ENCODE measurements around the gene NLRP9.

NLRP9 gene

DNA sequence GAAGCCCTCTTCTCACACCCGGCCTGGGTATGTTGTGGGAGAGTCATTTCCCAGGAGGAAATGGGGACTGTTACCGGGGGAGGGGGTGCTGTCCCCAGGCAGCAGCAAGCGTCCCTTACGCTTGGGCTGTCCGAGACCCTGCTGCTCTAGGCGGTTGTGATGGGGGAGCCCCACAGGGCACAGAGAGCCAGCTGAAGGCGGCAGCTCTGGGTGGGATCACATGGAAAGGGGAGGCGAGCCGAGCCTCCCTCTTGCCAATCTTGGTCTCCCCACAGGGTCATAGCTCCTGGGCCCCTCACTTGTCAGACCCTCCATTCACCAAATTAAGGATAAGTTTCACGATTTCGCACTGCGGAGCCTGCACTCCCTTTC lies 41.1 kb downstream of the NLRP9 start:
- H3K4me3 ChIP-seq (ENCODE audit: low read depth, low read length): no peak overlapping the region
- TF ChIP-seq POLR2A (IDR thresholded peaks at IDR 0.05; ENCODE audit: extremely low read depth, insufficient read length) (no peak), MYC (IDR thresholded peaks at IDR 0.05; ENCODE audit: low read depth, low read length) (no peak), CTCF (IDR thresholded peaks at IDR 0.05; ENCODE audit: low read depth, low read length) (no peak)
- TF ChIP-seq, protein P1, sequence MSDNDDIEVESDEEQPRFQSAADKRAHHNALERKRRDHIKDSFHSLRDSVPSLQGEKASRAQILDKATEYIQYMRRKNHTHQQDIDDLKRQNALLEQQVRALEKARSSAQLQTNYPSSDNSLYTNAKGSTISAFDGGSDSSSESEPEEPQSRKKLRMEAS (IDR thresholded peaks at IDR 0.05; ENCODE audit: low read depth, low read length): no peak
- DNase-seq (ENCODE audit: low read depth): no peak

- H3K4me3 ChIP-seq (ENCODE audit: low read depth, low read length): no peak overlapping the region
- TF ChIP-seq MYC (IDR thresholded peaks at IDR 0.05; ENCODE audit: low read depth, low read length) (no peak), POLR2A (IDR thresholded peaks at IDR 0.05; ENCODE audit: extremely low read depth, insufficient read length) (no peak), CTCF (IDR thresholded peaks at IDR 0.05; ENCODE audit: low read depth, low read length) (no peak)
- TF ChIP-seq, protein P1 (IDR thresholded peaks at IDR 0.05; ENCODE audit: low read depth, low read length): no peak
- DNase-seq (ENCODE audit: low read depth): no peak
Observed at GRCh38 chr19:55696301-55697068, 41.7 kb downstream of the NLRP9 start.

- no peak for DNase-seq (ENCODE audit: low read depth)
- H3K4me3 ChIP-seq (ENCODE audit: low read depth, low read length): no peak overlapping the region
- TF ChIP-seq CTCF (IDR thresholded peaks at IDR 0.05; ENCODE audit: low read depth, low read length) (no peak), MYC (IDR thresholded peaks at IDR 0.05; ENCODE audit: low read depth, low read length) (no peak), POLR2A (IDR thresholded peaks at IDR 0.05; ENCODE audit: extremely low read depth, insufficient read length) (no peak)
- TF ChIP-seq, protein P1 (IDR thresholded peaks at IDR 0.05; ENCODE audit: low read depth, low read length): no peak
Observed at GRCh38 chr19:55695511-55696290, 42.5 kb downstream of the NLRP9 start.

- H3K4me3 ChIP-seq (ENCODE audit: low read depth, low read length): no peak overlapping the region
- DNase-seq (ENCODE audit: low read depth): no peak
- TF ChIP-seq CTCF (IDR thresholded peaks at IDR 0.05; ENCODE audit: low read depth, low read length): no peak
- TF ChIP-seq MYC (IDR thresholded peaks at IDR 0.05; ENCODE audit: low read depth, low read length): no peak
- no peak for TF ChIP-seq POLR2A (IDR thresholded peaks at IDR 0.05; ENCODE audit: extremely low read depth, insufficient read length)
- TF ChIP-seq, protein P1 (IDR thresholded peaks at IDR 0.05; ENCODE audit: low read depth, low read length): no peak
Observed at GRCh38 chr19:55694656-55695491, 43.3 kb downstream of the NLRP9 start.

DNA sequence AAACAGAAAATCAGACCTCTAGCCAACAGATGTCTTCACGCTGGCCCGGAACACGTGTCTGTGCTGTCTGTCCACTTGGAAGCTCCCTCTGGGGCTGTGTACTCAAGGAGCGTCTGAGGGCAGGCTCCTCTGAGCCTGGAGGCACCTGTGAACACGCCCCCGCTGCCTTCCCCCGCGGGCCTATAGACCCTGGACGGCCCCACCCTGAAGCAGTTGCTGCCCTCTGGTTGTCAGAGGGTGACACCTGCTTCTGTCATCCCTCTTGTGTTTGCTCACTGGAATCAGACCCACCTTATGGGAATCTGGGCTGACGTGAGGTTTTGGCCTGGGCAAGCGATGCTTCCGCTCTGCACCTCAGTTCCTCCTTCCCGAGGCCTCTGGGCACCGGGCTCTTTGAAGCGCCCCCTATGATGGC lies 44.0 kb downstream of the NLRP9 start:
- TF ChIP-seq MYC (IDR thresholded peaks at IDR 0.05; ENCODE audit: low read depth, low read length): no peak
- TF ChIP-seq CTCF (IDR thresholded peaks at IDR 0.05; ENCODE audit: low read depth, low read length): no peak
- TF ChIP-seq POLR2A (IDR thresholded peaks at IDR 0.05; ENCODE audit: extremely low read depth, insufficient read length): no peak
- no peak for DNase-seq (ENCODE audit: low read depth)
- H3K4me3 ChIP-seq (ENCODE audit: low read depth, low read length): no peak overlapping the region

All from NB4 (cell line).